Heart right ventricle (tissue), 16 donors: ENCODE results near the gene PATL2. TPM values are rescaled to one million over a fixed set of nuclear protein-coding genes. Genes with fewer than 3 reads are reported as not detected.
A peak's percentile ranks its signal among the peaks of the same experiment; 100 is the strongest.
"Not testable (repeated sequence)": the region's sequence is repeated elsewhere in the genome, so short reads cannot be mapped to it uniquely, and the experiment has no call there.

Experiments used
- ATAC-seq, 8 donors: fragments of 200-7000 bp; cut with Tn5 transposase; one replicate each; pipeline ENCODE4 v1.9.1; 2020; ENCODE audit warnings: mild to moderate bottlenecking in 8 of 8, moderate library complexity in 8 of 8, moderate number of reproducible peaks in 1 of 8
- DNase-seq, 2 donors: peaks; one replicate each; pipeline ENCODE4 v3.0.0-alpha.2; 2020
- H3K27ac ChIP-seq, 10 donors: fragments of 200-600 bp; sonication (generic) in 2 of 10; one replicate each; pipeline versions ENCODE4 v1.5.0 to v1.8.0; 2020 to 2022; ENCODE audit warnings: mild to moderate bottlenecking in 3 of 10
- H3K27me3 ChIP-seq, 7 donors: fragments of 200-600 bp; one replicate each; pipeline ENCODE4 v1.8.0; 2021 to 2022; ENCODE audit warnings: mild to moderate bottlenecking in 2 of 7
- H3K36me3 ChIP-seq, 9 donors: fragments of 200-600 bp; sonication (generic) in 1 of 9; one replicate each; pipeline versions ENCODE4 v1.5.0 to v1.8.0; 2020 to 2022; ENCODE audit warnings: mild to moderate bottlenecking in 2 of 9
- H3K4me1 ChIP-seq, 9 donors: fragments of 200-600 bp; sonication (generic) in 1 of 9; one replicate each; pipeline versions ENCODE4 v1.5.0 to v1.8.0; 2020 to 2022; ENCODE audit warnings: mild to moderate bottlenecking in 4 of 9
- H3K4me3 ChIP-seq, 10 donors: fragments of 200-600 bp; sonication (generic) in 2 of 10; one replicate each; pipeline versions ENCODE4 v1.5.0 to v1.8.0; 2020 to 2022; ENCODE audit warnings: mild to moderate bottlenecking in 7 of 10, moderate library complexity in 2 of 10
- H3K9me3 ChIP-seq, 11 donors: fragments of 200-600 bp in 10 of 11; sonication (generic) in 2 of 11; one replicate each; pipeline versions ENCODE4 v1.5.0 to v1.8.0; 2013 to 2022; ENCODE audit warnings: mild to moderate bottlenecking in 2 of 11, control low read depth in 1 of 11, moderate library complexity in 1 of 11
- CTCF ChIP-seq, 9 donors: fragments of 200-600 bp; sonication (generic) in 2 of 9; IDR thresholded peaks; one replicate each; pipeline versions ENCODE4 v1.5.0 to v1.8.0; 2021 to 2022; ENCODE audit warnings: antibody characterized with exemption in 9 of 9, mild to moderate bottlenecking in 5 of 9, moderate library complexity in 1 of 9
- WGBS, 2 donors: extraction: QIAGEN DNeasy Blood & Tissue Kit; methylation state at CpG; one replicate each; pipeline ENCODE4 v1.1.7; 2013; ENCODE audit warnings: inconsistent platforms in 1 of 2; 5-methylcytosine and 5-hydroxymethylcytosine counted together
- intact Hi-C, 10 donors: fragments of 100-400 bp; cut with DNase I; formaldehyde crosslinking; loops; one replicate each; pipeline versions ENCODE4 v1.11.1 to v1.14.2; 2022
- polyA plus RNA-seq, 2 donors: library from polyadenylated mRNA; stranded (reverse); fragments of 200-250 nt; gene quantifications; one replicate each; pipeline ENCODE4 v1.2.3, GENCODE V29; 2013
- total RNA-seq, 10 donors: library from RNA; stranded (reverse); fragmentation: NEBNext Ultra II Directional in 3 of 10; extraction: Animal tissue kit (Norgen Biotek cat#: 25700) in 3 of 10; gene quantifications; one replicate each; pipeline versions ENCODE4 v1.2.1 to v1.2.4, GENCODE V29; 2021 to 2023
- donor health status: Arrhythmogenic right ventricular cardiomyopathy.
- donor health status: ischemic (EF 13 %, LVEDD 7.1; RV severe dilation, severe dysfunction).
- donor health status: healthy with polysubstance abuse.
- donor health status: DM: no; HTN: yes; CAD: no.
- donor health status: DM: no; HTN: no; CAD: no.
- donor health status: ischemic (EF 25% LVEDD 6.9; RV normal size, moderate dysfunction).
- donor health status: ischemic (EF 25% LVEDD 5.7; RV mildly dilated, moderate dysfunction).
- donor health status: healthy.
- donor health status: DM: yes; HTN: yes; CAD: no.
- donor health status: Ischemic cardiomyopathy.
- donor health status: ischemic (EF 35%, LVEDD 5.7; RV mildly dilated, moderate dysfunction).
- donor health status: nonischemic (EF 11% LVEDD 7.7; RV severe dilation, severe dysfunction).
- donor health status: DM: yes; HTN: yes; CAD: no.
- donor health status: PGD.
- donor health status: ischemic (EF 29% LVEDD 5.4; RV normal size, mild dysfunction).
- donor health status: nonischemic (EF 23%, LVEDD 6.1; RV moderate dilation, normal function).

Gene PATL2
- total and polyA plus RNA-seq, 12 donors = 0.33 to 8.6 (median 2.7) TPM

- H3K27ac ChIP-seq = no peak overlapping the region
- H3K9me3 ChIP-seq = peaks cover 0 to 12% (median 0%) of the 10 kb centered on the region in 11 donors
- no peak overlapping the region for H3K4me3 ChIP-seq
- no peaks in the 10 kb centered on the region for H3K4me1 ChIP-seq
- intact Hi-C loops = no loop called here
- peaks cover 0 to 88% (median 21%) of the 10 kb centered on the region in 9 donors for H3K36me3 ChIP-seq
- no peak for TF ChIP-seq CTCF (IDR thresholded peaks at IDR 0.05)
- 84 to 89% methylated on average over 4 of the region's 4 CpGs for WGBS, 2 donors
- H3K27me3 ChIP-seq = no peaks in the 10 kb centered on the region
- no peak for DNase-seq
- ATAC-seq = no peak
These were observed 69.5 kb downstream of the PATL2 start for GRCh38 chr15:44641651-44642050.

GRCh38 chr15:44636976-44637375, 74.1 kb downstream of the PATL2 start:
- Histone ChIP-seq H3K4me3 (no peak overlapping the region), H3K36me3 (peaks cover 0 to 95% (median 33%) of the 10 kb centered on the region in 9 donors), H3K27me3 (no peaks in the 10 kb centered on the region), H3K4me1 (peaks cover 0 to 9% (median 0%) of the 10 kb centered on the region in 9 donors), H3K9me3 (peaks cover 0 to 9% (median 0%) of the 10 kb centered on the region in 11 donors), H3K27ac (no peak overlapping the region)
- ATAC-seq (no peak), DNase-seq (no peak)
- intact Hi-C loops = no loop called here
- 75 to 77% methylated on average over 1 of the region's 1 CpG for WGBS, 2 donors
- TF ChIP-seq CTCF (IDR thresholded peaks at IDR 0.05) = no peak

- H3K9me3 ChIP-seq = peaks cover 0 to 9% (median 0%) of the 10 kb centered on the region in 11 donors
- H3K36me3 ChIP-seq = peaks cover 0 to 100% (median 41%) of the 10 kb centered on the region in 9 donors
- H3K27ac ChIP-seq = peak overlapping the region in 1 of 10 donors; percentile 42
- no peak overlapping the region for H3K4me3 ChIP-seq
- intact Hi-C loops = no loop called here
- 96 to 98% methylated on average over 5 of the region's 5 CpGs for WGBS, 2 donors
- no peak for TF ChIP-seq CTCF (IDR thresholded peaks at IDR 0.05)
- ATAC-seq (no peak), DNase-seq (no peak)
- peaks cover 0 to 9% (median 0%) of the 10 kb centered on the region in 9 donors for H3K4me1 ChIP-seq
- H3K27me3 ChIP-seq = no peaks in the 10 kb centered on the region
These were observed 77.5 kb downstream of the PATL2 start for GRCh38 chr15:44633603-44634002.

- H3K4me3 ChIP-seq, ATAC-seq, H3K27me3 ChIP-seq, H3K4me1 ChIP-seq, H3K9me3 ChIP-seq, intact Hi-C loops, H3K27ac ChIP-seq, DNase-seq: not testable (repeated sequence)
- WGBS, 2 donors = 83 to 88% methylated on average over 2 of the region's 2 CpGs
- H3K36me3 ChIP-seq = peaks cover 0 to 100% (median 59%) of the 10 kb centered on the region in 9 donors
These were observed 85.8 kb downstream of the PATL2 start for GRCh38 chr15:44625286-44625685.

- intact Hi-C loops = no loop called here
- Histone ChIP-seq H3K9me3 (no peaks in the 10 kb centered on the region), H3K4me1 (no peaks in the 10 kb centered on the region), H3K27ac (no peak overlapping the region), H3K27me3 (no peaks in the 10 kb centered on the region), H3K36me3 (peaks cover 0 to 100% (median 46%) of the 10 kb centered on the region in 9 donors), H3K4me3 (no peak overlapping the region)
- ATAC-seq (no peak), DNase-seq (no peak)
- TF ChIP-seq CTCF (IDR thresholded peaks at IDR 0.05) = no peak
These were observed 87.9 kb downstream of the PATL2 start for GRCh38 chr15:44623178-44623577.
